ENCODE measurements around the gene PARVB. TPM values are rescaled to one million over a fixed set of nuclear protein-coding genes. Genes with fewer than 3 reads are reported as not detected.

The PARVB gene
- total RNA-seq, 1 donor from 2014 or later: 22.1 TPM

GRCh38 chr22:44183287-44183588, 159.1 kb downstream of the PARVB start:
- Mint-ChIP-seq H3K4me1 (peaks cover 4% of the 10 kb centered on the region), H3K27ac (no peak overlapping the region), H3K9me3 (peaks cover 3% of the 10 kb centered on the region), H3K4me3 (no peak overlapping the region), H3K36me3 (peaks cover 3% of the 10 kb centered on the region), H3K27me3 (ENCODE audit: low read depth) (peaks cover 32% of the 10 kb centered on the region)
- DNase-seq (ENCODE audit: low spot score in 2 of 2, unreplicated experiment in 2 of 2): no peak
- no peak for TF ChIP-seq CTCF (IDR thresholded peaks at IDR 0.05; ENCODE audit: unreplicated experiment)

GRCh38 chr22:44184006-44184405, 159.9 kb downstream of the PARVB start:
- H3K4me1 Mint-ChIP-seq: no peaks in the 10 kb centered on the region
- no peaks in the 10 kb centered on the region for H3K36me3 Mint-ChIP-seq
- no peak overlapping the region for H3K4me3 Mint-ChIP-seq
- no peak for DNase-seq (ENCODE audit: low spot score in 2 of 2, unreplicated experiment in 2 of 2)
- no peak for TF ChIP-seq CTCF (IDR thresholded peaks at IDR 0.05; ENCODE audit: unreplicated experiment)
- H3K27ac Mint-ChIP-seq: no peak overlapping the region
- peaks cover 31% of the 10 kb centered on the region for H3K27me3 Mint-ChIP-seq (ENCODE audit: low read depth)
- no peaks in the 10 kb centered on the region for H3K9me3 Mint-ChIP-seq

GRCh38 chr22:44185237-44186120, 161.4 kb downstream of the PARVB start:
- no peak for TF ChIP-seq CTCF (IDR thresholded peaks at IDR 0.05; ENCODE audit: unreplicated experiment)
- Mint-ChIP-seq H3K4me1 (no peaks in the 10 kb centered on the region), H3K27ac (no peak overlapping the region), H3K27me3 (ENCODE audit: low read depth) (peaks cover 24% of the 10 kb centered on the region), H3K36me3 (no peaks in the 10 kb centered on the region), H3K4me3 (no peak overlapping the region), H3K9me3 (no peaks in the 10 kb centered on the region)
- DNase-seq (ENCODE audit: low spot score in 2 of 2, unreplicated experiment in 2 of 2): no peak

GRCh38 chr22:44186121-44186510, 162.0 kb downstream of the PARVB start:
- H3K36me3 Mint-ChIP-seq: no peaks in the 10 kb centered on the region
- no peak overlapping the region for H3K4me3 Mint-ChIP-seq
- no peak overlapping the region for H3K27ac Mint-ChIP-seq
- no peaks in the 10 kb centered on the region for H3K9me3 Mint-ChIP-seq
- no peak for TF ChIP-seq CTCF (IDR thresholded peaks at IDR 0.05; ENCODE audit: unreplicated experiment)
- peaks cover 19% of the 10 kb centered on the region for H3K27me3 Mint-ChIP-seq (ENCODE audit: low read depth)
- H3K4me1 Mint-ChIP-seq: no peaks in the 10 kb centered on the region
- DNase-seq (ENCODE audit: low spot score in 2 of 2, unreplicated experiment in 2 of 2): no peak

GRCh38 chr22:44186737-44187136, 162.6 kb downstream of the PARVB start:
- Mint-ChIP-seq H3K4me1 (no peaks in the 10 kb centered on the region), H3K27ac (no peak overlapping the region), H3K27me3 (ENCODE audit: low read depth) (peaks cover 19% of the 10 kb centered on the region), H3K9me3 (no peaks in the 10 kb centered on the region), H3K36me3 (no peaks in the 10 kb centered on the region), H3K4me3 (no peak overlapping the region)
- no peak for DNase-seq (ENCODE audit: low spot score in 2 of 2, unreplicated experiment in 2 of 2)
- no peak for TF ChIP-seq CTCF (IDR thresholded peaks at IDR 0.05; ENCODE audit: unreplicated experiment)
